ENCODE data around the gene SPAG8. TPM values are rescaled to one million over a fixed set of nuclear protein-coding genes. Genes with fewer than 3 reads are reported as not detected.
A peak's percentile ranks its signal among the peaks of the same experiment; 100 is the strongest.

SPAG8 gene
- total and polyA plus RNA-seq, 10 of the 15 experiments (the other 5 are each of a cell fraction or from before 2014, with no cell fraction given), result 0.40 to 1.1 (median 0.72) TPM

DNA sequence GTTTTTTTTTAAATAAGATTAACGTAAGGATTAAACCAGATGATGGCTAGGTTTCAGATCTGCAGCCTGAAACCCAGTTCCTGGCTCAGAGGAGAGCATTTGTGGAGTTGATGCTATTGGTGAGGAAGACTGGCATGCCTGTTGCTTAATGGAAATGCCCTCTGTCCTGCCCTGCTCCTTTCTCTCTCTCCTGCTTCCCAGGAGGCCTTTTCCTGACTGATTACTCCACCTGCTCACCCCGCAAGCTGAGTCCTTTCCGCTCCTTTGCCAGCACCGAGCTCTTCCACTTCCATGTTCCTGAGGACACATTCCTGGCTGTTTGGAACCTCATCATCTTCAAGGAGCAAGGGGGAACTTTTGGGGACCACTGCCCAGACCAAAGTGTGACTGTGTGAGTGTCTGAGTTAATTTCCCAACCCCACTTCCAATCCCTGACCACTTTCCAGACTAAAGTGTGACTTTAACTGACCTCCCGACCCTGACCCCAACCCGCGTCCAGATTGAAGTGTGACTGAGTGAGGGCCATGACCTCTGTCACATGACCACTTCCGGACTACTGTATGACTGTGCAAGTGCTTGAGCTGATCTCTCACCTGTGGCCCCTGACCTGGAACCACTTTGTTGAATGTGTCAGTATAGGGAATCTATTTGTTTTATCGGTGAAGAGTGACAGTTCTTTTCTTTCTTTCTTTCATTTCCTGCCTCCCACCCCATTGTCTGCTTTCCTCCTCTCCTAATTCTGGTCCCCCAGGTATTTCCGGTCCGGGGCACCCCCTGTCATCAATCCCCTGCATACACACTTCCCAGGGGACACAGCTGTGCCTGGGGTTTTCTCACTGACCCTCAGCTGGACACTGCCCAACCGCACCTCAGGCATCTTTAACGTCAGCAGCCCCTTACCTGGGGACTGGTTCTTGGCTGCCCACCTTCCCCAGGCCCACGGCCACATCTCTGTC is 22.5 kb upstream of the SPAG8 start:
- ChIA-PET CTCF (interaction anchor here (1.0 to 7.8 kb wide), 18 partner anchors 8 to 138 kb away, joined by 3 to 59 read pairs (median 6); partner anchors contain the start of genes HINT2 and SPAG8), RAD21 (ENCODE audit: unreplicated experiment) (interaction anchor here (0.9 to 5.4 kb wide), 10 partner anchors 9 to 188 kb away, joined by 3 to 41 read pairs (median 4); partner anchors contain the start of genes CREB3, SPAG8 and TLN1), SMC1A (ENCODE audit: uncharacterized antibody, unreplicated experiment) (interaction anchor here (0.6 to 8.9 kb wide), 10 partner anchors 8 to 106 kb away, joined by 3 to 118 read pairs (median 5); partner anchors contain the start of gene SPAG8), POLR2A (interaction anchor here (0.6 to 6.2 kb wide), 3 partner anchors 11 to 705 kb away, joined by 3 to 80 read pairs (median 5); no protein-coding TSS in a partner anchor)
- intact Hi-C loops (cut with micrococcal nuclease; ENCODE audit: unreplicated experiment) (loop anchor here (1.0 kb wide), 1 partner anchor 8 kb away; no protein-coding TSS in a partner anchor), in situ Hi-C loops (cut with MboI) (no loop called here)
- DNase-seq (ENCODE audit: low read depth, low spot score) (no peak), ATAC-seq (peak; percentile 65), FAIRE-seq (peak; percentile 18)
- WGBS (ENCODE audit: insufficient coverage, insufficient replicate concordance, low lambda C conversion rate, missing lambda C conversion rate), result 74% methylated on average over 14 of the region's 14 CpGs
- no peaks in the 10 kb centered on the region; the same call in 1 of the 2 replicates for H3K79me2 ChIP-seq (ENCODE audit: control insufficient read depth, insufficient read depth, low read length)
- no peaks in the 10 kb centered on the region for H3K9me3 ChIP-seq (replicated peaks; ENCODE audit: control insufficient read depth, insufficient read depth, low read length)
- H3K27ac ChIP-seq (ENCODE audit: control insufficient read depth, insufficient read depth), result peak overlapping the region; percentile 54
- H4K20me1 ChIP-seq (ENCODE audit: control insufficient read depth, insufficient read depth), result no peaks in the 10 kb centered on the region
- no peaks in the 10 kb centered on the region for H3K27me3 ChIP-seq (replicated peaks in 1 of 2; ENCODE audit: control insufficient read depth in 2 of 2, insufficient read depth in 2 of 2, low read length in 1 of 2)
- H2AFZ ChIP-seq (ENCODE audit: control insufficient read depth, low read depth, low read length), result peak overlapping the region; percentile 24
- BruUV-seq (replicated peaks), result no TSS peak
- H3K9ac ChIP-seq (ENCODE audit: control insufficient read depth, insufficient read depth, low read length), result peak overlapping the region; percentile 29; the same call in 1 of the 2 replicates
- peaks cover 28% of the 10 kb centered on the region for H3K4me1 ChIP-seq (ENCODE audit: control insufficient read depth, insufficient read depth, low read length)
- H3K4me3 ChIP-seq, result peak overlapping the region; percentile 10; the same call in 1 of the 2 replicates
- H3K36me3 ChIP-seq (ENCODE audit: control insufficient read depth in 2 of 2, insufficient read depth in 2 of 2, low read length in 1 of 2), result no peaks in the 10 kb centered on the region
- H3K4me2 ChIP-seq (ENCODE audit: control insufficient read depth, insufficient read depth), result peak overlapping the region; percentile 56
- TF ChIP-seq NR2F1 (conservative IDR thresholded peaks at IDR 0.05) (peak; percentile 97), ZNF217 (IDR thresholded peaks at IDR 0.05) (no peak), FOXM1 (IDR thresholded peaks at IDR 0.05; ENCODE audit: low read depth, low read length) (no peak), BHLHE40 (IDR thresholded peaks at IDR 0.05; ENCODE audit: borderline replicate concordance in 1 of 2, low read depth in 2 of 2, low read length in 1 of 2) (peak; percentile 36 to 72; a peak in 2 of 4 replicates), TCF3 (IDR thresholded peaks at IDR 0.05; ENCODE audit: borderline replicate concordance, insufficient read depth, low read depth, low read length) (no peak), POLR2AphosphoS5 (IDR thresholded peaks at IDR 0.05; ENCODE audit: low read length) (no peak), PAX8 (IDR thresholded peaks at IDR 0.05) (no peak), BRCA1 (IDR thresholded peaks at IDR 0.05; ENCODE audit: low read depth, low read length) (no peak), NFYB (IDR thresholded peaks at IDR 0.05; ENCODE audit: insufficient read depth, low read depth, low read length) (no peak), NFXL1 (IDR thresholded peaks at IDR 0.05; ENCODE audit: borderline replicate concordance) (no peak), GABPA (IDR thresholded peaks at IDR 0.05; ENCODE audit: low read depth) (peak; percentile 55; the same call in 1 of the 2 replicates), HCFC1 (IDR thresholded peaks at IDR 0.05; ENCODE audit: low read length) (no peak), ZZZ3 (IDR thresholded peaks at IDR 0.05; ENCODE audit: control insufficient read depth, insufficient read length, low read depth) (no peak), RAD51 (IDR thresholded peaks at IDR 0.05) (peak; percentile 76), TARDBP (IDR thresholded peaks at IDR 0.05; ENCODE audit: borderline replicate concordance) (no peak), TCF12 (IDR thresholded peaks at IDR 0.05; ENCODE audit: low read depth, low read length) (no peak), ZNF384 (IDR thresholded peaks at IDR 0.05; ENCODE audit: borderline replicate concordance, low read depth, low read length) (no peak), EED (IDR thresholded peaks at IDR 0.05; ENCODE audit: low read depth) (no peak)
- TF ChIP-seq, protein P1, sequence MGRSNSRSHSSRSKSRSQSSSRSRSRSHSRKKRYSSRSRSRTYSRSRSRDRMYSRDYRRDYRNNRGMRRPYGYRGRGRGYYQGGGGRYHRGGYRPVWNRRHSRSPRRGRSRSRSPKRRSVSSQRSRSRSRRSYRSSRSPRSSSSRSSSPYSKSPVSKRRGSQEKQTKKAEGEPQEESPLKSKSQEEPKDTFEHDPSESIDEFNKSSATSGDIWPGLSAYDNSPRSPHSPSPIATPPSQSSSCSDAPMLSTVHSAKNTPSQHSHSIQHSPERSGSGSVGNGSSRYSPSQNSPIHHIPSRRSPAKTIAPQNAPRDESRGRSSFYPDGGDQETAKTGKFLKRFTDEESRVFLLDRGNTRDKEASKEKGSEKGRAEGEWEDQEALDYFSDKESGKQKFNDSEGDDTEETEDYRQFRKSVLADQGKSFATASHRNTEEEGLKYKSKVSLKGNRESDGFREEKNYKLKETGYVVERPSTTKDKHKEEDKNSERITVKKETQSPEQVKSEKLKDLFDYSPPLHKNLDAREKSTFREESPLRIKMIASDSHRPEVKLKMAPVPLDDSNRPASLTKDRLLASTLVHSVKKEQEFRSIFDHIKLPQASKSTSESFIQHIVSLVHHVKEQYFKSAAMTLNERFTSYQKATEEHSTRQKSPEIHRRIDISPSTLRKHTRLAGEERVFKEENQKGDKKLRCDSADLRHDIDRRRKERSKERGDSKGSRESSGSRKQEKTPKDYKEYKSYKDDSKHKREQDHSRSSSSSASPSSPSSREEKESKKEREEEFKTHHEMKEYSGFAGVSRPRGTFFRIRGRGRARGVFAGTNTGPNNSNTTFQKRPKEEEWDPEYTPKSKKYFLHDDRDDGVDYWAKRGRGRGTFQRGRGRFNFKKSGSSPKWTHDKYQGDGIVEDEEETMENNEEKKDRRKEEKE (IDR thresholded peaks at IDR 0.05), result no peak
- TF ChIP-seq, protein P2, sequence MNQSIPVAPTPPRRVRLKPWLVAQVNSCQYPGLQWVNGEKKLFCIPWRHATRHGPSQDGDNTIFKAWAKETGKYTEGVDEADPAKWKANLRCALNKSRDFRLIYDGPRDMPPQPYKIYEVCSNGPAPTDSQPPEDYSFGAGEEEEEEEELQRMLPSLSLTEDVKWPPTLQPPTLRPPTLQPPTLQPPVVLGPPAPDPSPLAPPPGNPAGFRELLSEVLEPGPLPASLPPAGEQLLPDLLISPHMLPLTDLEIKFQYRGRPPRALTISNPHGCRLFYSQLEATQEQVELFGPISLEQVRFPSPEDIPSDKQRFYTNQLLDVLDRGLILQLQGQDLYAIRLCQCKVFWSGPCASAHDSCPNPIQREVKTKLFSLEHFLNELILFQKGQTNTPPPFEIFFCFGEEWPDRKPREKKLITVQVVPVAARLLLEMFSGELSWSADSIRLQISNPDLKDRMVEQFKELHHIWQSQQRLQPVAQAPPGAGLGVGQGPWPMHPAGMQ (IDR thresholded peaks at IDR 0.05; ENCODE audit: borderline replicate concordance), result no peak

Measured in GM12878 (cell line).